Ishikawa (cell line): ENCODE data around the gene NEK7.

Experiments used
- CEBPB ChIP-seq: IDR thresholded peaks from 2 replicates; pipeline ENCODE4 v1.6.1; 2012
- CREB1 ChIP-seq: IDR thresholded peaks from 2 replicates; pipeline ENCODE4 v1.6.1; 2012; ENCODE audit warnings: low read depth
- EGR1 ChIP-seq: IDR thresholded peaks from 2 replicates; pipeline ENCODE4 v1.6.1; 2012
- EP300 ChIP-seq: IDR thresholded peaks from 2 replicates; pipeline ENCODE4 v1.6.1; 2012; ENCODE audit warnings: borderline replicate concordance
- FOXM1 ChIP-seq: IDR thresholded peaks from 2 replicates; pipeline ENCODE4 v1.6.1; 2012; ENCODE audit warnings: low read depth, borderline replicate concordance
- MAX ChIP-seq: IDR thresholded peaks from 2 replicates; pipeline ENCODE4 v1.6.1; 2012
- NFIC ChIP-seq: IDR thresholded peaks from 2 replicates; pipeline ENCODE4 v1.6.1; 2012
- RAD21 ChIP-seq: IDR thresholded peaks from 2 replicates; pipeline ENCODE4 v1.6.1; 2012; ENCODE audit warnings: low read depth
- REST ChIP-seq: IDR thresholded peaks from 2 replicates; pipeline ENCODE4 v1.6.1; 2012; ENCODE audit warnings: low read depth, mild to moderate bottlenecking
- TAF1 ChIP-seq: IDR thresholded peaks from 2 replicates; pipeline ENCODE4 v1.6.1; 2012; ENCODE audit warnings: low read depth, mild to moderate bottlenecking
- TCF12 ChIP-seq: IDR thresholded peaks from 2 replicates; pipeline ENCODE4 v1.6.1; 2012; ENCODE audit warnings: low read depth
- TEAD4 ChIP-seq: IDR thresholded peaks from 2 replicates; pipeline ENCODE4 v1.6.1; 2012
- USF1 ChIP-seq: IDR thresholded peaks from 2 replicates; pipeline ENCODE4 v1.6.1; 2012
- YY1 ChIP-seq: IDR thresholded peaks from 2 replicates; pipeline ENCODE4 v1.6.1; 2012; ENCODE audit warnings: low read depth

- TF ChIP-seq TCF12 (no peak), EP300 (no peak), CEBPB (no peak), CREB1 (no peak), RAD21 (no peak), FOXM1 (no peak), EGR1 (no peak), MAX (no peak), YY1 (no peak), REST (no peak), TEAD4 (no peak), TAF1 (no peak), USF1 (no peak), NFIC (no peak)
Observed at GRCh38 chr1:198167436-198167934, 10.7 kb downstream of the NEK7 start.
